Cardiac muscle cell (in vitro differentiated cells and primary cell): ENCODE data around the gene SH3BGRL. TPM values are rescaled to one million over a fixed set of nuclear protein-coding genes. Genes with fewer than 3 reads are reported as not detected.
A peak's percentile ranks its signal among the peaks of the same experiment; 100 is the strongest.

Experiments used
- DNase-seq, 2 donors: peaks; one replicate each; pipeline versions ENCODE4 v3.0.0 to v3.0.0-alpha.2; 2010 to 2017; ENCODE audit warnings: low read depth in 1 of 2, low spot score in 1 of 2
- H3K27ac ChIP-seq: fragments of 200-600 bp; sonication (generic); 2 replicates; pipeline ENCODE4 v1.5.1; 2016
- H3K27me3 ChIP-seq: fragments of 200-600 bp; sonication (generic); 2 replicates; pipeline ENCODE4 v1.6.0; 2016; ENCODE audit warnings: control low read depth
- H3K36me3 ChIP-seq: fragments of 200-600 bp; sonication (generic); 2 replicates; pipeline ENCODE4 v1.5.1; 2016; ENCODE audit warnings: control low read depth
- H3K4me1 ChIP-seq: fragments of 200-600 bp; sonication (generic); 2 replicates; pipeline ENCODE4 v1.8.1; 2017; ENCODE audit warnings: low read depth, mild to moderate bottlenecking, mixed run types
- H3K4me3 ChIP-seq: fragments of 200-600 bp; sonication (generic); 2 replicates; pipeline ENCODE4 v1.5.1; 2016; ENCODE audit warnings: mild to moderate bottlenecking
- H3K9me3 ChIP-seq: fragments of 200-600 bp; sonication (generic); 2 replicates; pipeline ENCODE4 v1.5.1; 2017; ENCODE audit warnings: low read depth, mild to moderate bottlenecking, control low read depth
- polyA plus RNA-seq: library from polyadenylated mRNA; unstranded; fragments of >200 nt; fragmentation: Nextera tagmentation; extraction: Ambion mirVana; gene quantifications from 2 replicates; pipeline ENCODE4 v1.2.1, GENCODE V29; 2016
- total RNA-seq: library from RNA; depleted of rRNA; stranded (reverse); fragments of >200 nt; gene quantifications from 2 replicates; pipeline ENCODE4 v1.2.3, GENCODE V29; 2016
- TF ChIP-seq, protein P1 (sequence below): IDR thresholded peaks from 2 replicates; pipeline ENCODE4 v1.5.1; 2012; ENCODE audit warnings: low read depth, mild to moderate bottlenecking, low read length

Gene SH3BGRL
- total and polyA plus RNA-seq, 2 experiments from 2014 or later: 98.1 to 181 TPM

DNA sequence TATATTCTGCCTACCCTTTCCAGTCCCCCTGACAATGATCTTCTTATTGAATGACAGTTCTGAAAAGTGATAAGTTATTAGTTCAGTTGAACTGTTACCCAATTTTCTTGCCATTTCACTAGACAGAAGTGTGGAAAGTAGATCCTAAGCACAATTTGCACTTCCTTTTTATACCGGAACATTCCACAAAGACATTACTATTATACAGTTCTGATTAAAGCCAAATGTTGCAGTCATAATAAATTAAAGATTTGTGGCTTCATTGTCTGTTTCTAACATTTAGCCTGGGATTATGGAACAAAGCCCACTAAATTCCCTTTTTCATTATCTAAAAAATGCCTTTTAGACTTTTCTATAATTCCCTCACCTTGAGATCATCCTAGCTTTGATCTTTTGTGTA lies 13.8 kb downstream of the SH3BGRL start:
- Histone ChIP-seq H3K4me1 (no peaks in the 10 kb centered on the region), H3K4me3 (no peak overlapping the region), H3K27ac (no peak overlapping the region), H3K27me3 (no peaks in the 10 kb centered on the region), H3K9me3 (no peaks in the 10 kb centered on the region), H3K36me3 (no peaks in the 10 kb centered on the region)
- DNase-seq: no peak
- TF ChIP-seq, protein P1, sequence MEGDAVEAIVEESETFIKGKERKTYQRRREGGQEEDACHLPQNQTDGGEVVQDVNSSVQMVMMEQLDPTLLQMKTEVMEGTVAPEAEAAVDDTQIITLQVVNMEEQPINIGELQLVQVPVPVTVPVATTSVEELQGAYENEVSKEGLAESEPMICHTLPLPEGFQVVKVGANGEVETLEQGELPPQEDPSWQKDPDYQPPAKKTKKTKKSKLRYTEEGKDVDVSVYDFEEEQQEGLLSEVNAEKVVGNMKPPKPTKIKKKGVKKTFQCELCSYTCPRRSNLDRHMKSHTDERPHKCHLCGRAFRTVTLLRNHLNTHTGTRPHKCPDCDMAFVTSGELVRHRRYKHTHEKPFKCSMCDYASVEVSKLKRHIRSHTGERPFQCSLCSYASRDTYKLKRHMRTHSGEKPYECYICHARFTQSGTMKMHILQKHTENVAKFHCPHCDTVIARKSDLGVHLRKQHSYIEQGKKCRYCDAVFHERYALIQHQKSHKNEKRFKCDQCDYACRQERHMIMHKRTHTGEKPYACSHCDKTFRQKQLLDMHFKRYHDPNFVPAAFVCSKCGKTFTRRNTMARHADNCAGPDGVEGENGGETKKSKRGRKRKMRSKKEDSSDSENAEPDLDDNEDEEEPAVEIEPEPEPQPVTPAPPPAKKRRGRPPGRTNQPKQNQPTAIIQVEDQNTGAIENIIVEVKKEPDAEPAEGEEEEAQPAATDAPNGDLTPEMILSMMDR: no peak

DNA sequence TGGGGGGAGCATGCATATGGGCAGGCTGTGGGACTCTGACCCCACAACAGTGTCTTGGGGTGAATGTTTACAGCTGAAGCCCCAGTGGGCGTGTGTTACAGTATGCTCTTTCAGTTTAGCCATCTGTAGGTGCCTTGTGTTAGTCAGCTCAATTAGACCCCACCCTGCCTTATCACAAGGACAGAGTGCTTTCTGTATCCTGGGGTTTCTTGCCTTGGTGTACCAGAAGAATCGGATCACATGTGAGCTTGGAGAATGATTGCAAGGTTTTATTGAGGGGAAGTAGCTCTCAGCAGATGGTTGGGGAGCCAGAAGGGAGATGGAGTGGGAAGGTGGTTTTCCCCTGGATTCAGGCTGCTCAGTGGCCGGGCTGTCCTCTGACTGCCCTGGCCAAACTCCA lies 27.3 kb downstream of the SH3BGRL start:
- Histone ChIP-seq H3K9me3 (no peaks in the 10 kb centered on the region), H3K36me3 (no peaks in the 10 kb centered on the region), H3K4me3 (no peak overlapping the region), H3K27me3 (no peaks in the 10 kb centered on the region), H3K27ac (no peak overlapping the region), H3K4me1 (peaks cover 13% of the 10 kb centered on the region)
- TF ChIP-seq, protein P1: no peak
- DNase-seq: no peak

DNA sequence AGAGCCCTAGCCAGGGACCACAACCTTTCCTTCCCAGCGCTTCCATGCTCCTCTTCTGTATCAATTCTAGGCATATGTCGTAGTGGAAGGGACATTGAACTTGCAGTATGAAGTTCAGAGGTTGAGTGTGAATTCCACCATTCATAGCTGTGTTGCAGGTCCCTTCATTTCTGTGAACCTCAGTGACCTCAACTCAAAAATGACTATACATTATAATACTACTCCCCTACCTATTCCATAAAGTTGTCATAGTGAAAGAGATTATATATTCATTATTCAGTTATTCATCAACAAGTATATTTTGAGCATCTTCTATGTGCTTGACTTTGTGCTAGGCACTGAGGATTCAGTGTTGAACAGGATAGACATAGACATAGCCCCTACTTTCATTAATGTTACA lies 28.0 kb downstream of the SH3BGRL start:
- H3K27ac ChIP-seq: peak overlapping the region; percentile 72
- H3K9me3 ChIP-seq: no peaks in the 10 kb centered on the region
- no peak for DNase-seq
- no peaks in the 10 kb centered on the region for H3K36me3 ChIP-seq
- H3K27me3 ChIP-seq: no peaks in the 10 kb centered on the region
- TF ChIP-seq, protein P1: no peak
- no peak overlapping the region for H3K4me3 ChIP-seq
- peaks cover 13% of the 10 kb centered on the region for H3K4me1 ChIP-seq

DNA sequence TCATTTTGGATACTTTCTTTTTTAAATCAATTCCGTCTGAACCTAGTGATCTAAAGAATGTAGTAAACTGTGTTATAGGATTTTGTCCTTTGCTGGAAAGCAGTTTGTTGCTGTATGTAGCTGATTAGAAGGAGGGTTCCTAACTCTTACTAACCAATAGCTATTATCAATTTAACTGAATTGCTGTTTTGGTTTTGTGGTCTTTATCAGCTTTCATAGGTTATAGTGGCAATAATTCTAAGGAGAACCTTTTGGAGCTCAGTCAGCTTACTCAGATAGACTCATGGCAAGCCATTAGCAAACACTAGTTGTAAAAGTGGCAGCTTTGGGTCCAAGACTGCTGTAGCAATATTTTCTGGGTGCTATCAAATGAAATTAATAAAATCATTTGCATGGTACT lies 29.6 kb downstream of the SH3BGRL start:
- peaks cover 13% of the 10 kb centered on the region for H3K4me1 ChIP-seq
- H3K27ac ChIP-seq: no peak overlapping the region
- H3K4me3 ChIP-seq: no peak overlapping the region
- TF ChIP-seq, protein P1: no peak
- no peaks in the 10 kb centered on the region for H3K36me3 ChIP-seq
- no peaks in the 10 kb centered on the region for H3K9me3 ChIP-seq
- no peaks in the 10 kb centered on the region for H3K27me3 ChIP-seq
- no peak for DNase-seq

DNA sequence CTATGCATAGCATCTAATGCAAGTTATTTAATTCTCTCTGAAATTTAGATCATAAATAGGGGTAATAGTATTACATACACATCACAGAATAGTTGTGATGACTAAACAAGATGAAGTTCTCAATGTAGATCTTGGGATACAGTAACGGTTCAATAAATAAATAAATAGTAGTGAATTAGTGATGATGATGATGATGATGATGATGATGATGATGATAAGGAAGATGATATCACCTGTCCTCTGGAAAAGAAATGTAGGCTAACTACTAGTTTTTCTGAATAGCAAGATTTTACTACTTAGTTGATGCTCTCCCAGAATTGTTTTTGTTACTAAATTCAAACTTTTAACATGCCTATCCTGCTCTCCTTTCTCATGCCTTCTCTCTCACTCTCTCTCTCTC lies 30.3 kb downstream of the SH3BGRL start:
- Histone ChIP-seq H3K9me3 (no peaks in the 10 kb centered on the region), H3K27me3 (no peaks in the 10 kb centered on the region), H3K27ac (no peak overlapping the region), H3K36me3 (no peaks in the 10 kb centered on the region), H3K4me1 (peaks cover 13% of the 10 kb centered on the region), H3K4me3 (no peak overlapping the region)
- TF ChIP-seq, protein P1: no peak
- DNase-seq: no peak

DNA sequence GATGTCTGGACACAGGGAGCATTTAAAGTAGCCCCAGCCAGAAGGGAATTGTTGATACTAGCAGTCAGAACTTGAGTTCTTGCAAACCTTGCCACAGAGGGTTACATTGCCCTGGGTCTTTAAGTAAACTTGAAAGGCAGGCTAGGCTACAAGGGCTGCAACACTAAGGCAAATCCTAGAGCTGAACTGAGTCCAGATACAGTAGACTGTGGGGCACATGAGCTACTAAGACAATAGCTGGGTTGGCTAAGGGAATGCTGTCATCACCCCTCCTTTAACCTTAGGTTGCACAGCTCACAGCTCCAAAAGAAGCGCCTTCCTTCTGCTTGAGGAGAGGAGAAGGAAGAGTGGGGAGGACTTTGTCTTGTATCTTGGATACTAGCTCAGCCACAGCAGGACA lies 35.6 kb downstream of the SH3BGRL start:
- H3K4me3 ChIP-seq: no peak overlapping the region
- TF ChIP-seq, protein P1: no peak
- H3K4me1 ChIP-seq: no peaks in the 10 kb centered on the region
- DNase-seq: no peak
- no peak overlapping the region for H3K27ac ChIP-seq
- H3K9me3 ChIP-seq: no peaks in the 10 kb centered on the region
- H3K36me3 ChIP-seq: no peaks in the 10 kb centered on the region
- no peaks in the 10 kb centered on the region for H3K27me3 ChIP-seq
